Left lung (tissue), 10 donors: Measurements from ENCODE around the gene FHOD3. TPM values are rescaled to one million over a fixed set of nuclear protein-coding genes. Genes with fewer than 3 reads are reported as not detected.

Experiments
- ATAC-seq: fragments of 200-7000 bp; cut with Tn5 transposase; one replicate; pipeline ENCODE4 v1.9.1; 2020; ENCODE audit warnings: moderate library complexity
- DNase-seq, 4 donors: peaks; one replicate each; pipeline ENCODE4 v3.0.0-alpha.2; 2013 to 2020
- H3K27ac ChIP-seq, 2 donors: fragments of 200-600 bp; sonication (generic) in 1 of 2; one replicate each; pipeline versions ENCODE4 v1.5.0 to v1.8.0; 2020 to 2021
- H3K27me3 ChIP-seq, 2 donors: fragments of 200-600 bp; sonication (generic) in 1 of 2; one replicate each; pipeline versions ENCODE4 v1.5.0 to v1.8.0; 2020 to 2021
- H3K36me3 ChIP-seq, 2 donors: fragments of 200-600 bp; sonication (generic) in 1 of 2; one replicate each; pipeline versions ENCODE4 v1.5.0 to v1.8.0; 2020 to 2021
- H3K4me1 ChIP-seq, 2 donors: fragments of 200-600 bp; one replicate each; pipeline ENCODE4 v1.8.0; 2021
- H3K4me3 ChIP-seq, 2 donors: fragments of 200-600 bp; sonication (generic) in 1 of 2; one replicate each; pipeline versions ENCODE4 v1.5.0 to v1.8.0; 2020 to 2021; ENCODE audit warnings: mild to moderate bottlenecking in 1 of 2
- H3K9me3 ChIP-seq, 2 donors: fragments of 200-600 bp; sonication (generic) in 1 of 2; one replicate each; pipeline versions ENCODE4 v1.5.0 to v1.8.0; 2020 to 2021
- intact Hi-C, 2 donors: fragments of 100-400 bp; cut with DNase I; formaldehyde crosslinking; loops; one replicate each; pipeline versions ENCODE4 v1.11.2 to v1.14.2; 2022
- polyA plus RNA-seq, 6 donors: library from polyadenylated mRNA; unstranded; fragments of 120-200 nt; gene quantifications; one replicate each; pipeline ENCODE4 v1.2.1, GENCODE V29; 2013; ENCODE audit not compliant: insufficient read length in 6 of 6
- total RNA-seq, 2 donors: library from RNA; stranded (reverse); fragmentation: NEBNext Ultra II Directional; extraction: Animal tissue kit (Norgen Biotek cat#: 25700); gene quantifications; one replicate each; pipeline ENCODE4 v1.2.1, GENCODE V29; 2021
- TF ChIP-seq, protein P1 (sequence below), 2 donors: fragments of 200-600 bp; sonication (generic) in 1 of 2; IDR thresholded peaks; one replicate each; pipeline versions ENCODE4 v1.5.0 to v1.8.0; 2021; ENCODE audit warnings: antibody characterized with exemption in 2 of 2
- donor health status: DM: no; HTN: yes; CAD: no.
- donor health status: DM: no; HTN: no; CAD: no.

FHOD3 gene
- total and polyA plus RNA-seq, 8 donors = 0.55 to 2.9 (median 1.5) TPM

DNA sequence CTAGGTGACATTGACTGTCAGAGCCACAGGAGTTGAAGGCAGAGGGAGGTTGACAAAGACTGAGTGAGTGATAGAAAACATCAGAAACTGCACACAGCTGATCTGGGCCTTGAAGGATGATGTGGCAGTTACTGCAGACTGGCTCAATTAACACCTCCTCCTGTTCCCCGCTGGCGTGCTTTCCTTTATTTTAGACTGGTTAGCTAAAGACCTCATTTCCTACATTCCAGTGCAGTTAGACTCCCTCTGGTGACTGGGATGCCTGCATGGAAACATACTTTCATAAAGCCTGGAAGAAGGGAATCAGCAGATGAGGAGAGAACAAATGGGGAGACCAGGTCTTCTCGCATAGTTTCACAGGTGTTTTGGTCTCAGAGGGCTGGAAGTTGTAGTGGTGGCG is 524.2 kb downstream of the FHOD3 start:
- intact Hi-C loops = no loop called here
- ATAC-seq (no peak), DNase-seq (no peak)
- Histone ChIP-seq H3K4me1 (no peaks in the 10 kb centered on the region), H3K36me3 (peaks cover 0 to 26% of the 10 kb centered on the region in 2 donors), H3K27me3 (no peaks in the 10 kb centered on the region), H3K9me3 (no peaks in the 10 kb centered on the region), H3K4me3 (no peak overlapping the region), H3K27ac (no peak overlapping the region)
- TF ChIP-seq, protein P1, sequence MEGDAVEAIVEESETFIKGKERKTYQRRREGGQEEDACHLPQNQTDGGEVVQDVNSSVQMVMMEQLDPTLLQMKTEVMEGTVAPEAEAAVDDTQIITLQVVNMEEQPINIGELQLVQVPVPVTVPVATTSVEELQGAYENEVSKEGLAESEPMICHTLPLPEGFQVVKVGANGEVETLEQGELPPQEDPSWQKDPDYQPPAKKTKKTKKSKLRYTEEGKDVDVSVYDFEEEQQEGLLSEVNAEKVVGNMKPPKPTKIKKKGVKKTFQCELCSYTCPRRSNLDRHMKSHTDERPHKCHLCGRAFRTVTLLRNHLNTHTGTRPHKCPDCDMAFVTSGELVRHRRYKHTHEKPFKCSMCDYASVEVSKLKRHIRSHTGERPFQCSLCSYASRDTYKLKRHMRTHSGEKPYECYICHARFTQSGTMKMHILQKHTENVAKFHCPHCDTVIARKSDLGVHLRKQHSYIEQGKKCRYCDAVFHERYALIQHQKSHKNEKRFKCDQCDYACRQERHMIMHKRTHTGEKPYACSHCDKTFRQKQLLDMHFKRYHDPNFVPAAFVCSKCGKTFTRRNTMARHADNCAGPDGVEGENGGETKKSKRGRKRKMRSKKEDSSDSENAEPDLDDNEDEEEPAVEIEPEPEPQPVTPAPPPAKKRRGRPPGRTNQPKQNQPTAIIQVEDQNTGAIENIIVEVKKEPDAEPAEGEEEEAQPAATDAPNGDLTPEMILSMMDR (IDR thresholded peaks at IDR 0.05) = no peak

DNA sequence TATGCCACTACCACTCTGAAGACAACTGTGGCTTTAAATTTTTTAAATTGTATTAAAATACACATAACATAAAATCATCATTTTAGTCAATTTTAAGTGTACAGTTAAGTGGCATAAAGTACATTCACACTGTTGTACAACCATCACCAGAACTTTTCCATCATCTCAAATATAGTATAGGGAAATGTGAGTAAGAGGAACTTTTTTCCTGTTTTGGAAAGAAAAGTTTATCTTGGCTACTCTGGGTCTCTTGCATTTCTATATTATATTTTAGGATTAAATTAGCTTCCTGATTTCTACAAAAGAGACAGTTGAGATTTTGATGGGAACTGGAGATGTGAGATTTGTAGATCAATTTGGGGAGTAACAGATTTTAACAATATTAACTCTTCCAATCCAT is 528.0 kb downstream of the FHOD3 start:
- DNase-seq (no peak), ATAC-seq (no peak)
- no peaks in the 10 kb centered on the region for H3K27me3 ChIP-seq
- no peak overlapping the region for H3K4me3 ChIP-seq
- peaks cover 0 to 25% of the 10 kb centered on the region in 2 donors for H3K4me1 ChIP-seq
- TF ChIP-seq, protein P1 (IDR thresholded peaks at IDR 0.05) = no peak
- intact Hi-C loops = no loop called here
- peaks cover 0 to 3% of the 10 kb centered on the region in 2 donors for H3K36me3 ChIP-seq
- H3K9me3 ChIP-seq = no peaks in the 10 kb centered on the region
- H3K27ac ChIP-seq = no peak overlapping the region

DNA sequence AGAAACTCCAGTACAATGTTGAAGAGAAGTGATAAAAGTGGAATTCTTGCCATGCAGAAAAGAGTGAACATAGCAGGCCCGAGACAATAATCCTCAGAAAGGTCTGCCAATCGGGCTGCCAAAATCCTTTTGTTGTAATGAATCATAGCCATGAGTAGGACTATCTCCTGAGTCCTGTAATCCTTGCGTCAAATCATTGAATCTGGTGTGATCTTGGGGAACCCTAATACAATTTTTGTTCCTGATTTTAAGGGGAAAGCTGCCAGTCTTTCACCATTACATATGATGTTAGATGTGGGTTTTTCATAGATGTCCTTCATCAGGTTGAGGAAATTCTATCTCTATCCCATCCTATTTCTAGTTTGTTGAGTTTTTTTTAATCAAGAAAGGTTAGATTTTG is 529.0 kb downstream of the FHOD3 start:
- Histone ChIP-seq H3K27ac (no peak overlapping the region), H3K9me3 (no peaks in the 10 kb centered on the region), H3K4me3 (no peak overlapping the region), H3K27me3 (no peaks in the 10 kb centered on the region), H3K36me3 (peaks cover 0 to 3% of the 10 kb centered on the region in 2 donors), H3K4me1 (peaks cover 0 to 28% of the 10 kb centered on the region in 2 donors)
- ATAC-seq (no peak), DNase-seq (no peak)
- intact Hi-C loops = no loop called here
- TF ChIP-seq, protein P1 (IDR thresholded peaks at IDR 0.05) = no peak

DNA sequence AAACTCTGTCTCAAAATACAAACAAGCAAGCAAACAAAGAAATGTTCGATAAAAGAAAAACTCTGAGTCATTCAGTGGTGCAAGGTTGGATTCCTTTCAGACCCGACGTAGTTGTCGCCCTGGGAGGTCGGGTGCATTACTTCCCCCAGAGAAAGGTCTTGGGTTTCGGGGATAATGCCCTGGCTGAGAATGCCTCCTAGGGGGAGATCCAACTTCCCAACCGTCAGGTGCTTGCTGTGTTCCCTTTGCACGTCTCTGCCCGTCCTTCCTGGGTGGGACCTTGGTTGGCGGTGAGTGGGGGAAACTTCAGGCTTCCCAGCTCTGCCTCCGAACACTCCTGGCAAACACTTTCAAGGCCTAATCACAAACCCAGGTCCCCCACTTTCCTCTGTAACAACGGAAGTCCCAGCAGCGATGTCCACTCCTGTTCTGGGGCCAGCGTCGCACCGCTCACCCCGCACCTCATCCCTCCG is 530.7 kb downstream of the FHOD3 start:
- peak; percentile 26 for ATAC-seq
- no peaks in the 10 kb centered on the region for H3K36me3 ChIP-seq
- H3K9me3 ChIP-seq = no peaks in the 10 kb centered on the region
- intact Hi-C loops = no loop called here
- peaks cover 0 to 28% of the 10 kb centered on the region in 2 donors for H3K4me1 ChIP-seq
- H3K27me3 ChIP-seq = no peaks in the 10 kb centered on the region
- peak overlapping the region; percentile 80 to 85 for H3K27ac ChIP-seq
- TF ChIP-seq, protein P1 (IDR thresholded peaks at IDR 0.05) = no peak
- DNase-seq = peak in 1 of 4 donors; percentile 50
- H3K4me3 ChIP-seq = peak overlapping the region; percentile 66 to 89

DNA sequence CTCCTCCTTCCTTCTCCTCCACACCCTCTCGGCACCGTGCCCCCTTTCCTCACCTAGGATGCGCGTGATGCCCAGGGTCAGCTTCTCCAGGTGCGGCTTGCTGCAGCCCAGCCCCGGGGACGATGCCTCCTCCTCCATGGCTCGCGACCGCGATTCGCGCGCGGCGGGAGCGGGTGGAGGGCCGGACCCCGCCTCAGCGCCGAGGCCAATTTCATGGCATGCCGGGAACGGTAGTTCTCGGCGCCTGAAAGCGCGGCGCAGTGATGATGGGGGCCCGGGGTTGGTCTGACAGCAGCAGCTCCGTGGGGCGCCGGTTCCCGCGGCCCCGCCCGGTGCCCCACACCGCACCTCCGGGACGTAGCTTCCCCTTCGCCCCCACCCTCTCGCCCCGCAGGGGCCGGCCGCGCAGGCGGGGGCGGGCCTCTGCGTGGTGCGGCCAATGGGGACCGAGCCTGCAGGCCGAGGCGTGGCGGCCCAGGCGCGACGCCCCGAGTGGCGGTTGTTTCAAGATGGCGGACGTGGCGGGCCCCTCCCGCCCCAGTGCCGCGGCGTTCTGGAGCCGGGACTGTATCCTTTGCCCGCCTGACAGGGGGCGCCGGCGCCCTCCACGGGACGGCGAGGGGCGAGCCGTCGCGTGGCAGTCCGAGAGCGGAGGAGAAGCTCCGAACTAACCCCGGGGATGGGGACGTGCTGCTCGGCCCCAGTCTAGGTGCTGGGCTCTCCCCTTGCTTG is 531.3 kb downstream of the FHOD3 start, which contains the start of the genes KIAA1328 and TPGS2:
Gene KIAA1328, plus strand, starts transcription at position 498 of the 732 bp plus-strand sequence. Its CDS starts 12 bp downstream, at position 510.
Gene TPGS2, minus strand, starts transcription at position 373 of the 732 bp plus-strand sequence. Its CDS starts 235 bp downstream, at position 138.
- TF ChIP-seq, protein P1 (IDR thresholded peaks at IDR 0.05) = peak; percentile 24 to 25
- Histone ChIP-seq H3K4me3 (peak within 1 kb of the TSS; percentile 66 to 89), H3K27ac (peak within 1 kb of the TSS; percentile 80 to 85), H3K36me3 (no peaks in the 10 kb centered on the region), H3K4me1 (peaks cover 0 to 28% of the 10 kb centered on the region in 2 donors), H3K9me3 (no peaks in the 10 kb centered on the region), H3K27me3 (no peaks in the 10 kb centered on the region)
- intact Hi-C loops = no loop called here
- ATAC-seq (peak; percentile 96), DNase-seq (peak; percentile 80 to 98 (median 91))
